Hematopoietic multipotent progenitor cell treated with erythropoietin and hydrocortisone succinate and interleukin-3 and kit ligand, for 4 days (in vitro differentiated cells): ENCODE data around the gene VAV1.
"Not testable (repeated sequence)": the region's sequence is repeated elsewhere in the genome, so short reads cannot be mapped to it uniquely, and the experiment has no call there.

Experiments used
- DNase-seq: peaks from one replicate; pipeline ENCODE4 v3.0.0-alpha.2; 2015

Gene VAV1

DNA sequence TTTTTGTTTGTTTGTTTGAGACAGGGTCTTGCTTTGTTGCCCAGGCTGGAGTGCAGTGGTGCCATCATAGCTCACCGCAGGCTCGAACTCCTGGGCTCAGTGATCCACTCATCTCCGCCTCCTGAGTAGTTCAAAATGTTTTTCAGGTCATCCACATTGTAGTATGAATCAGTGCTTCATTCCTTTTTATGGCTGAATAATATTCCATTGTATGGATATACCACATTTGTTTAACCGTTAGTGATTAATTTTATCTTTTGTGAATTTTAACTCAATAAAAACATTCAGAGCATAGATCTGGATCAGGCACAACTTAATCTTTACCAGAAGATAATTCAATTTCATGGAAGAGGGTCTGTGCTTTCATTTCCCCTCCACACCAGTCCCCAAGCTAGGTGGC is 47.7 kb downstream of the VAV1 start:
- DNase-seq: no peak

DNA sequence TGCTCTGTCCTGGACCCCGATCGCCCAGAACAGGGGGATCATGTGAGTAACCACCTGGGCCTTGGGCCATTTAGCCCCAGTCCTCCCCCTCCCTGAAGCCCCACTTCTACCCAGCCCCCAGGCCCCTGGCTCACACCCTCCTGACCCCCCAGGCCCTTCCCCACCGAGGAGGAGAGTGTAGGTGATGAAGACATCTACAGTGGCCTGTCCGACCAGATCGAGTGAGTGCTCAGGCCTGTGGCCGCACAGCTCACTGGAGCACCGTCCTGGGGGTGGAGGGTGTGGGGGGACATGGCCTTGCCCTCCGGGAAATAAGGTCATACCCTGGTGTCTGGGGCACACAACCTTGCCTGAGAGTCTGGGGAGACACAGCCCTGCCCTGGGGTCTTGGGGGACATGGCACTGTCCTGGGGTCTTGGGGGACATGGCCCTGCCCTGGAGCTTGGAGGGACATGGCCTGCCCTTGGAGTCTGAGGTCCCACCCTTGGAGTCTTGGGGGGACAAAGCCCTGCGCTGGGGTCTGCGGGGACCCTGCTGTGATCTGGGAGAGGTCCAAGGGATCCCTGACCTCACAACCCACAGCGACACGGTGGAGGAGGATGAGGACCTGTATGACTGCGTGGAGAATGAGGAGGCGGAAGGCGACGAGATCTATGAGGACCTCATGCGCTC is 49.3 kb downstream of the VAV1 start:
- DNase-seq: no peak

DNA sequence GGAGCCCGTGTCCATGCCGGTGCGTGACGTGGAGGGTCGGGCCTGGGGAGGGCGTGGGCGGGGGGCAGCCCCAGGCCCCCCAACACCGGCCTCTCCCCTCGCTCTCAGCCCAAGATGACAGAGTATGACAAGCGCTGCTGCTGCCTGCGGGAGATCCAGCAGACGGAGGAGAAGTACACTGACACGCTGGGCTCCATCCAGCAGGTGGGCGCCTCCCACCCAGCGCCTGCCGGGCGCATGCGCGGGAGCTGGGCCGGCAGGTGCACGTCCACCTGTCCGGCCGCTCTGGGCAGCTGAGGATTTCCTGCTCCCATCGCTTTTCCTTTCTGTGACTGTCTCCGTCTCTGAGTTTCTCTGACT is 49.8 kb downstream of the VAV1 start:
- no peak for DNase-seq

DNA sequence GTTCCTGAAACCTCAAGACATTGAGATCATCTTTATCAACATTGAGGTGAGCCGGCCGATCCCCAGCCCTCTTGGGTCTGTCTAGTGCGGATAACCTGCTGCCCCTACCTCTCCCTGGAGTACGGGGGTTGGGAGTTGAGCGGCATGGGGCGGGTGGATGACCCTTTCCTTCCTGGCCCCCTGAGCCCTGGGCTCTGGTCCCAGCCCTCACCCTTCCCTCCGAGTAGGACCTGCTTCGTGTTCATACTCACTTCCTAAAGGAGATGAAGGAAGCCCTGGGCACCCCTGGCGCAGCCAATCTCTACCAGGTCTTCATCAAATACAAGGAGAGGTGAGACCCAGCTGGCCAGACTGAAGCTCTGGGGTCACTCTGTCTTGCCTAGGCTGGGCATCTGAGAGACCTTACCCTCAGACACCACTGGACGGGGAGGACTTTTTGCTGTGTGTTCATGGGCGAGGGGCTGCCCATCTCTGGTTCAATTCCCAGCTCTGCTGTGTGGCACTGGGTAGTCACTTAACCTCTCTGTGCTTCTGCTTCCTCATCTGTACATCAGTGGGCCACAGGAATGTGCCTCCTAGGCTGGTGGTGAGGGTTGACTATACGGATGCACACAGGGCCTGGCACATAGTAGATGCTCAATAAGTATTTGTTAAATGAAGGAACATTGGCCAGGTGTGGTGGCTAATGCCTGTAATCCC is 52.7 kb downstream of the VAV1 start:
- DNase-seq: no peak

DNA sequence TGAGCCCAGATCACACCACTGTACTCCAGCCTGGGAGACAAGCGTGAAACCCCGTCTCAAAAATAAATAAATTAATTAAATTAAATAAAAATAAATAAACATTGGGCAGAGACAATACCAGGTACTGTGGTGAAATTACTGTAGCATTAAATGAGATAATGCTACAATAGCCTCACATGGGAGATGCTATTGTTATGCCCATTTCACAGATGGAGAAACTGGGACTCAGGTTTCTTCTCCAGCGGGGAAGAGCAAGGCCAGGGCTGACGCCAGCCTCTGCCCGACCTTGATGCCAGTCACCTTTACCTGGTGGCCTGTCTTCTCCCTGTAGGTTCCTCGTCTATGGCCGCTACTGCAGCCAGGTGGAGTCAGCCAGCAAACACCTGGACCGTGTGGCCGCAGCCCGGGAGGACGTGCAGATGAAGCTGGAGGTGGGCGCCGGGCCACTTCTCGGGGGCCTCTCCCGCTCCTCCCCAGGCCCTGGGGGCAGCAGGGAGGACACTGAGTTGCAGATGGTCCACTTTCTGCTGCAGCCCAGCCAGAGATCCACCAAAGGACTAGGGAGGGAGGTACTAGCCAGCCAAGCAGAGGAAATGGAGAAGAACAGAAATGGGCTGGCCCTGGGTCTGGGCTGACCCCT is 53.9 kb downstream of the VAV1 start:
- DNase-seq: no peak

DNA sequence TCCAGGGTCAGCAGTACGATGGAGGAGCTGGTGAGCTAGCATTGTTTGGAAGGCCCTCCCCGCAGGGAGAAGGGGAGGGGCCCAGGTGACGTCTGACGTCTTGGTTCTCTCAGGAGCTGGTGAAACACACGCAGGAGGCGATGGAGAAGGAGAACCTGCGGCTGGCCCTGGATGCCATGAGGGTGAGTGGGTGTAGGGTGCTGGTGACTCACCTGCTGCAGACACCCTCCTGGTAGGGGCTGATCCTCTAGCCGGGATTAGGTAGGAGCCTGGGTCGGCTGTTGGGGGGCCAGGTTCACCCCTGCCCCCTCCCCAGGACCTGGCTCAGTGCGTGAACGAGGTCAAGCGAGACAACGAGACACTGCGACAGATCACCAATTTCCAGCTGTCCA is 55.8 kb downstream of the VAV1 start:
- DNase-seq: no peak

DNA sequence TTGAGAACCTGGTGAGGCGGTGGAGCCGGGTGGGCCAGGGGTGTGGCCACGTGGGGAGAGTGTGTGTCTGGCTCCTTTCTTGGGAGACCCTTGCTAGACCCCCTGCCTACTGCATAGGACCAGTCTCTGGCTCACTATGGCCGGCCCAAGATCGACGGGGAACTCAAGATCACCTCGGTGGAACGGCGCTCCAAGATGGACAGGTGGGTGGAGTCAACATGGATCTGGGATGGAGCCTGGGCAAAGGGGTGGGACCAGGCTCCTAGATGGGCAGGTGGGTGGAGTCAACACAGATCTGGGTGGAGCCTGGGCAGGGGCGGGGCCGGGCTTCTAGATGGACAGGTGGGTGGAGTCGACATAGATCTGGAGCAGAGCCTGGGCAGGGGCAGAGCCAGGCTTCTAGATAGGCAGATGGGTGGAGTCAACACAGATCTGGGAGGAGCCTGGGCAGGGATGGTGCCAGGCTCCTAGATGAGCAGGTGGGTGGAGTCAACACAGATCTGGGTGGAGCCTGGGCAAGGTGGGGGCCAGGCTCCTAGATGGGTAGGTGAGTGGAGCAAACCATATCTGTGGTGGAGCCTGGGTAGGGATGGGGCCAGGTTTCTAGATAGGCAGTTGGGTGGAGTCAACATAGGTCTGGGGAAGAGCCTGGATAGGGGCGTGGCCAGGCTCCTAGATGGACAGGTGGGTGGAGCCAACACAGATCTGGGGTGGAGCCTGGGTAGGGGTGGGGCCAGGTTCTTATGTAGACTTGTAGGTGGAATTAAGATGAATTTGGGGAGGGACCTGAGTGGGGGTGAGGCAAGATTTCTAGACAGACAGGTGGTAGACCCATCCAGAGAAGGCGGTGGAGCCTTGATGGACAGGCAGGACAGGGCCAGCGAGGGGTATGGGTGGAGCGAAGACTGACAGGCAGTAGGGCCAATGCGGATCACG is 56.5 kb downstream of the VAV1 start:
- peak; percentile 92 for DNase-seq

DNA sequence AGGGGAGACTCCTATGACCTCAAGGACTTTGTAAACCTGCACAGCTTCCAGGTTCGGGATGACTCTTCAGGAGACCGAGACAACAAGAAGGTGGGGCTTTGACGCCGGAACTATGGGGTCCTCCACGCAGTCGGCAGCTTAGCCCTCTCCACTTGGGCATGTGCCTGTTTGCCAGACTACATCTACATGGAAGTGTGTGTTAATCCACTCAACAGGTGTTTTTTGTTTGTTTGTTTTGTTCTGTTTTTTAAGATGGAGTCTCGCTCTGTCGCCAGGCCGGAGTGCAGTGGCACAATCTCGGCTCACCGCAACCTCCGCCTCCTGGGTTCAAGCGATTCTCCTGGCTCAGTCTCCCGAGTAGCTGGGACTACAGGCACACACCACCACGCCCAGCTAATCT is 57.3 kb downstream of the VAV1 start:
- not testable (repeated sequence) for DNase-seq

DNA sequence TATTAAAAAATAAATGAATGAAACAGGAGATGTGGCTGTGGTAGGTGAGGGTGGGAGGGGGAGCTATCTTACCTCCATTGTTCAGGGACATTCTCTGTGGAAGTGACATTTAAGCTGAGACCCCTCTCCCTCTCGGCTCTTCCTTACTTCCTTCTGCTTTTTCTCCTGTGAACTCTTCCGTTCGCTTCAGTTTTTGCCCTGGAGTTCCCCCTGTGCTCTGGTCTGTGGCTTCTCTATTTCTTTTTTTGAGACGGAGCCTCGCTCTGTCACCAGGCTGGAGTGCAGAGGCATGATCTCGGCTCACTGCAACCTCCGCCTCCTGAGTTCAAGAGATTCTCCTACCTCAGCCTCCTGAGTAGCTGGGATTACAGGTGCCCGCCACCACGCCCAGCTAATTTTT is 58.6 kb downstream of the VAV1 start:
- DNase-seq: peak; percentile 42

DNA sequence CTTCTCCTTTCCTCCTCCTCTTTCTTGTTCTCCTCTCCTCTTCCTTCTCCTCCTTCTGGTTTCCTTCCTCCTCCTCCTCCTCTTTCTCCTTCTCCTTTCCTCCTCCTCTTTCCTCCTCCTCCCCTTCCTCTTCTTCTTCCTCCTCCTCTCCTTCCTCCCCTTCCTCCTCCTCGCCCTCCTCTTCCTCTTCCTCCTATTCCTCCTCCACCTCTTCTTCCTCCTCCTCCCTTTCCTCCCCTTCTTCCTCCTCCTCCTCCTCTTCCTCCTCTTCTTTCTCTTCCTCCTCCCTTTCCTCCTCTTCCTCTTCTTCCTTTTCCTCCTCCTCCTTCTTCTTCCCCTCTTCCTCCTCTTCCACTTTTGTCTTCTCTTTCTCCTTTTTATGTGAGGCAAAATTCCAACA is 59.9 kb downstream of the VAV1 start:
- no peak for DNase-seq

DNA sequence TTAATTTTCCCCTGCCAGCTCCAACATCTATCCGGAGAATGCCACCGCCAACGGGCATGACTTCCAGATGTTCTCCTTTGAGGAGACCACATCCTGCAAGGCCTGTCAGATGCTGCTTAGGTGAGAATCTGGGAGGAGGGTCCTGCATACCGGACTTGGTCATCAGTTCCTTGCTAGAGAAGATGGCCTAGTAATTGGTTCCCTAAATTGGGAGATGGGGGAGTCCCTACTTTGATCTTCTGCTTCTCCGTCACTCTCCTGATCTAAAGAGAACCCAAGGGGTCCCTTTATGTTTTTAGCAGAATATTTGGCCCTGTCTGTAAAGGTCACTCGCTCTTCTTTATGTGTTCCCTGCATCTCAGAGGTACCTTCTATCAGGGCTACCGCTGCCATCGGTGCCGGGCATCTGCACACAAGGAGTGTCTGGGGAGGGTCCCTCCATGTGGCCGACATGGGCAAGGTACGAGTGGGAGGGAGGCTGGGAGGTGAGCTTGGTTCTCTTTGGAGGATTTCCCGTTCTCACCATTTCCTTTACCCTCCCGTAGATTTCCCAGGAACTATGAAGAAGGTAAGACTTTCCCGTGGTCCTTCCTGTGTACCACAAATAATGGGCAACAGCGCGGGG is 60.8 kb downstream of the VAV1 start:
- DNase-seq: no peak

DNA sequence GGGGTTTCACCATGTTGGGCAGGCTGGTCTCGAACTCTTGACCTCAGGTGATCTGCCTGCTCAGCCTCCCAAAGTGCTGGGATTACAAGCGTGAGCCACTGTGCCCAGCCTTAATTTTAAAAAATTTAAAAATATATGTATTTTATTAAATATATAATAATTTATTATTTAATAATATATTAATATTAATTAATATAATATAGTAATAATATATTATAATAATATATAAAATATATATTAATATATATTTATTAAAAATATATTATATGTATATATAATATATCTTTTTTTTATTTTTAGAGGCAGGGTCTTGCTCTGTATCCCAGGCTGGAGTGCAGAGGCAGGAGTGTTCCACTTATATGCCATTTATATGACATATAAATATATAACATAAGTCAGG is 61.9 kb downstream of the VAV1 start:
- no peak for DNase-seq

DNA sequence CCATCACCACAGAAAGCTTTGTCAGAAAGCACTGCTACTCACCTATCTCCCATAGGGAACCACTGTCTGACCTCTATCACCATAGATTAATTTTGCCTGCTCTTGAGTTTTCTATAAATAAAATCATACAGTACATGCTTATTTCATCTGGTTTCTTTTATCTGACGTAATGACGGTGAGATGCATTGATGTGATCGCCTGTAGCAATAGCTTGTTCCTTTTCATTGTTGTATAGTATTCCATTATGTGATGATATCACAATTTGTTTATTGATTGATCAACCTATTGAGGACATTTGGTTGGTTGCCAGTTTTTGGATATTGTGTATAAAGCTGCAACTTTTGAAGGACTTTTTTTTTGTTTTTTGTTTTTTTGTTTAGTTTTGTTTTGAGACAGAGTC is 63.0 kb downstream of the VAV1 start:
- DNase-seq: no peak

DNA sequence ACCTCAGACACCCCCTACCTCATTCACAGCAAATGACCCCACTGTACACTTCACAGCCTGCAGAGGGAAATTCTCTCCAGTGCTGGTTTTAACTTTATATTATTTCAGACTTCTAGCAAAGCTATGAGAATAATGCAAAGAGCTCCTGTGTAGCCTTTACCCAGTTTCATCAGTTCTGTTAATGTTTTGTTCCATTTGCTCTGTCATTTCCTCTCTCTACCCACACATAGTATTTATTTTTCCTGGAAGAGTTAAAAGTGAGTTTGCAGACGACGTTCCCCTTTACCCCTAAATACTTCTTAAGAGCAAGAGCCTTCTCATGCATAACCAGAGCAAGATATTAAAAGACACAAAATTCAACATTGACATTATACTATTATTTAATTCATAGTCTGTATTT is 65.0 kb downstream of the VAV1 start:
- DNase-seq: no peak

DNA sequence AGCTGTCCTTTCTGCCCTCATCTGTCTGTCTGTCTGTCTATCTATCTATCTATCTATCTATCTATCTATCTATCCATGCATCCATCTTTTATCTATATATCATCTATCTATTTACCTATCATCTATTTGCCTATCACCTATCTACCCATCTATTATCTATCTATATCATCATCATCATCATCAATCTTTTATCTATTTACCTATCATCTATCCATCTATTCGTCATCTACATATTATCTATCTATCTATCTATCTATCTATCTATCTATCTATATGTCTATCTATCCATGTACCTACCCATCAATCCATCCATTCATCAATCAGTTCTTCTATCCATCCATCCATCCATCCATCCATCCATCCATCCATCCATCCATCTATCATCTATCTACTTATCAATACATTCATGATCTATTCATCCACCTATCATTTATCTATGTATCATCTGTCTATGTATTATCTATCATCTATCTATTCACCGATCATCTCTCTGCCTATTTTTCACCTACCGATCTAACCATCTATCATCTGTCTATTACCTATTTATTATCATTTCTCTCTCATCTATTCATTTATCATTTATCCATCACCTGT is 65.7 kb downstream of the VAV1 start:
- DNase-seq: no peak

DNA sequence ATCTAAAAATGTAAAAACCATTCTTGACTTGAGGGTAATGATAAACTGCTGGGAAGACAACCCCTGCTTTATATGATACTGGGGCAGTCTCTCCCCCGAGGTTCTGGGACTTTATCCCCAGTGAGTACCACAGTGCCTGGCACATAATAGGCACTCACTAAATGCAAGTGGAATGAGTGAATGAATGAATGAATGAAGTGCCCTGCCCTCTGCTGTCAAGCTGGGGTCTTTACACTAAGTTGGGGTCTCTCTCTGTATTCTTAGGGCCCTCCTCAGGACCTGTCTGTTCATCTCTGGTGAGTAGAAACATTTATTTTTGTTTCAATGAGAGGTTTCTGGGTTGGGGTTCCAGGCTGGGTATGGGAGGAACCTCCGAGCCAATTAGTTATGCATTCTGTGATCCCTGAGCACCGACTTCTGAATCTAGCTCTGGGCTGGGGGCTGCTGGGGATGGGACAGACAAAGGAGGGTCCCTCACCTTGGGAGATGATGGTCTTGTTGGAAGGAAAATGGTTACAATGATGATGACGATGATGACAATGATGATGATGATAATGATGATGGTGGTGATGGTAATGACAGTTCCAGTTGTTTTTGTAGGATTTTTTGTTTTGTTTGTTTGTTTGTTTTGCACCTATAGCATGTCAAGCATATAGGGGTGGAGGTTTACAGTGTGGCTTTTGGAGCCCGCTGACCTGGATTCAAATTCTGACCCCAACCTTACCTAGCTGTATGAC is 70.5 kb downstream of the VAV1 start:
- DNase-seq: no peak

DNA sequence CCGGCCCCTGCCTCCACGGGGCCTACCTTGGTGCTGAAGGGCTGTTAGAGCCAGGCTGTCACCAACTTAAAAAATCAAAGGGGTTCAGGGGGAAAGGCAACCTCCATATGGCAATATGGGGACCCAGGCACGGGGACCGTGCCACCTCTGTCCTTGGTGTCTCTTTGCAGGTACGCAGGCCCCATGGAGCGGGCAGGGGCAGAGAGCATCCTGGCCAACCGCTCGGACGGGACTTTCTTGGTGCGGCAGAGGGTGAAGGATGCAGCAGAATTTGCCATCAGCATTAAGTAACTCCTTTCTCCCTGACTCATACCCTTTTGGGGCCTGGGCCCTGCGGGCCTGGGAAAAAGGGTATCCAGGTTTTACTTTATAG is 75.3 kb downstream of the VAV1 start:
- DNase-seq: no peak

DNA sequence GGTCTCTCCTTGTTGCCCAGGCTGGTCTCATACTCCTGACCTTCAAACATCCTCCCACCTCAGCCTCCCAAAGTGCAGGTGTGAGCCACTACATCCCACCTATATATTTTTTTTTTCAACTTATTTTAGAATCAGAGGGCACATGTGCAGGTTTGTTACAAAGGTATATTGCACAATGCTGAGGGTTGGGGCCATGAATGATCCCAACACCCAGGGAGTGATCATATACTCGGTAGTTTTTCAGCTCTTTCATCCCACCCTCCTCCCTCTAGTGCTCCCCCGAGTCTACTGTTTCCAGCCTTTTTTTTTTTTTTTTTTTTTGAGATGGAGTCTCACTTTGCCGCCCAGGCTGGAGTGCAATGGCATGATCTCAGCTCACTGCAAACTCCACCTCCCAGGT is 76.5 kb downstream of the VAV1 start:
- DNase-seq: no peak

DNA sequence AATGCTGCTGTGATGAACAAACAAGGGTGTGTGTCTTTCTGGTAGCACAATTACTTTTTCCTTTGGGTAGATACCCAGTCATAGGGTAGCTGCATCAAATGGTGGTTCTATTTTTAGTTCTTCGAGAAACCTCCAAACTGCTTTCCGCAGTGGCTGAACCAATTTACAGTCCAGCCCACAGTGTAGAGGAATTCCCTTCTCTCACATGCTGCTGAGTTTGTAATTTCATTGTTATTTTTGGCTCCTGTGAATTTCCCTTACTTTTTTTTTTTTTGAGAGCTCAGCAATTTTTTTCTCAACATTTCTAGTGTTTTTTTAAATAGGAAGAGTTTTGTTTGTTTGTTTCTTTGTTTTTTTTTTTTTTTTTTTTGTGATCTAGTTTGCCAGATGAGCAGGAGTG is 77.4 kb downstream of the VAV1 start:
- DNase-seq: no peak

DNA sequence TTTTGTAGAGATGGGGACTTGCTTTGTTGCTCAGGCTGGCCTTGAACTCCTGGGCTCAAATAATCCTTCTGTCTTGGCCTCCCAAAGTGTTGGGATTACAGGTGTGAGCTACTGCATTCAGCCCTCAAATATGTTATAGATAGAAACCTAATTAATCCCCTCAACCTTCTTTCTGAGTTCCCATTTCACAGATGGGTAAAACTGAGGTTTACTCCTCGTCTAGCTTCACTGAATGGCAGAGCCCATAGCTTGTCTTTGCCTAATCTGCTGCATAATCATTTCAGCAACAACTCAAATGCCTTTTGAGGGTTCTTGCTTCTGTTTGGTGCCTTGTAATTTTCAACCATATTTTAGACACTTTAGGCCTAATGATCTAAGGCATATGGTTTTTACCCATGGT is 78.9 kb downstream of the VAV1 start:
- DNase-seq: no peak

DNA sequence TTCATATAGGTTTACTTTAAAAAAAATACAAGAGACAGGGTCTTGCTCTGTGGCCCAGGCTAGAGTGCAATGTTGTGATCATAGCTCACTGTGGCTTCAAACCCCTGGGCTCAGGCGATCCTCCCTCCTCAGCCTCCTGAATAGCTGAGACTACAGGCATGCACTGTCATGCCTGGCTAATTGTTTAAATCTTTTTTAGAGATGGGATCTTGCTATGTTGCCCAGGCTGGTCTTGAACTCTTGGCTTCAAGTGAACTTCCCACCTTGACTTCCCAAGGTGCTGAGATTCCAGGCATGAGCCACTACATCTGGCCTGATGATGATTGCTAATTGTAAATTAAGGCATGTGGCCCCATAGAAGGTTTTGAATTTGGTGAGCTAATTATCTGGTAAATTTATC is 79.5 kb downstream of the VAV1 start:
- no peak for DNase-seq

DNA sequence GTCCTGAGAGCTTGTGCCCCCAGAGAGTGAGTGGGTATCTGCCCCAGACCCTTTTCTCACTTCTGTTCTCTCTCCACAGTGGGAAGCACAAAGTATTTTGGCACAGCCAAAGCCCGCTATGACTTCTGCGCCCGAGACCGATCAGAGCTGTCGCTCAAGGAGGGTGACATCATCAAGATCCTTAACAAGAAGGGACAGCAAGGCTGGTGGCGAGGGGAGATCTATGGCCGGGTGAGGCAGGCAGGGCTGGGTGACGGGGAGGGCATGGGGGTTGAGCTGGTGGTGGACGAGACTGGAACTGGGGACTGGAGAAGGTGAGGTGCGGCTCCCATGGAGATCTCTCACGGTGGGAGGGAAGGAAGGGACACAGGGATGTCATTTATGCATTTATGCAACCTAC is 81.4 kb downstream of the VAV1 start:
- no peak for DNase-seq
